HCT116 (cell line): Measurements from ENCODE around the gene PHKG2. TPM values are rescaled to one million over a fixed set of nuclear protein-coding genes. Genes with fewer than 3 reads are reported as not detected.

Source experiments
- ATAC-seq: fragments of 200-7000 bp; cut with Tn5 transposase; 2 replicates; pipeline ENCODE4 v1.9.1; 2020; ENCODE audit warnings: mild to moderate bottlenecking, moderate library complexity
- BruUV-seq: library from RNA; stranded (reverse); fragments of 400-500 nt; replicated peaks from 2 replicates; lab custom pipeline; 2021; lab: Mats Ljungman, UMichigan
- CTCF ChIA-PET: fragments of 300-600 bp; sonication (Branson Sonifier 250); formaldehyde crosslinking; loops from one replicate; lab custom pipeline; 2021; ENCODE audit warnings: antibody characterized with exemption; lab: Charles Lee
- POLR2A ChIA-PET: fragments of 300-600, 350-600 bp; sonication (Branson Sonifier 250); formaldehyde crosslinking; loops from one replicate; lab custom pipeline; 2021; ENCODE audit warnings: antibody characterized with exemption; lab: Charles Lee
- RAD21 ChIA-PET, 2 experiments: fragments of 300-600 bp; sonication (Branson Sonifier 250); formaldehyde crosslinking; loops; one replicate each; lab custom pipeline; 2023; ENCODE audit warnings: low total read pairs in 2 of 2; ENCODE audit not compliant: uncharacterized antibody in 2 of 2, unreplicated experiment in 2 of 2, low non-redundant PET in 1 of 2; lab: Charles Lee
- DNase-seq: peaks from one replicate; pipeline ENCODE4 v3.0.0-alpha.2; 2010; ENCODE audit warnings: low read depth, low spot score
- H2AFZ ChIP-seq: fragments of 200-600 bp; shearing (Covaris generic), sonication (generic); 2 replicates; pipeline ENCODE4 v1.6.1; 2017; ENCODE audit warnings: low read depth, mixed run types, mixed read lengths, antibody characterized with exemption, low read length; ENCODE audit not compliant: poor library complexity, severe bottlenecking
- H3K27ac ChIP-seq: 2 replicates; pipeline ENCODE4 v1.5.1; 2012; ENCODE audit warnings: low read depth, low read length
- H3K27me3 ChIP-seq: fragments of 200-600 bp; sonication (generic); 2 replicates; pipeline ENCODE4 v1.6.1; 2016; ENCODE audit warnings: mixed run types, low read length, mixed read lengths; ENCODE audit not compliant: insufficient read depth
- H3K36me3 ChIP-seq, 2 experiments: fragments of 200-500 bp in 1 of 2; fragments of 200-600 bp in 1 of 2; sonication (Bioruptor generic) in 1 of 2; sonication (generic) in 1 of 2; 2 replicates each; pipeline versions ENCODE4 v1.5.1 to v1.6.1; 2014 to 2016; ENCODE audit warnings: low read length in 2 of 2, inconsistent platforms in 1 of 2, mixed read lengths in 1 of 2, mixed run types in 1 of 2; ENCODE audit not compliant: insufficient read depth in 2 of 2, control insufficient read depth in 1 of 2
- H3K4me1 ChIP-seq, 2 experiments: fragments of 200-600 bp in 1 of 2; sonication (generic) in 1 of 2; 2 replicates each; pipeline versions ENCODE4 v1.5.1 to v1.6.1; 2012 to 2017; ENCODE audit warnings: low read length in 2 of 2, inconsistent platforms in 1 of 2, mild to moderate bottlenecking in 1 of 2, mixed read lengths in 1 of 2, mixed run types in 1 of 2, moderate library complexity in 1 of 2; ENCODE audit not compliant: insufficient read depth in 2 of 2, control insufficient read depth in 1 of 2
- H3K4me2 ChIP-seq: fragments of 200-600 bp; sonication (generic); 2 replicates; pipeline ENCODE4 v1.6.1; 2017; ENCODE audit warnings: mixed run types, low read length, mixed read lengths
- H3K4me3 ChIP-seq, 2 experiments: fragments of 200-600 bp in 1 of 2; sonication (generic) in 1 of 2; replicated peaks in 1 of 2; 2 replicates each; pipeline ENCODE4 v1.5.1; 2011 to 2016; ENCODE audit warnings: low read length in 2 of 2, control low read depth in 1 of 2, low read depth in 1 of 2, mild to moderate bottlenecking in 1 of 2, mixed read lengths in 1 of 2, mixed run types in 1 of 2
- H3K79me2 ChIP-seq: fragments of 200-600 bp; sonication (generic); 2 replicates; pipeline ENCODE4 v1.6.1; 2017; ENCODE audit warnings: mild to moderate bottlenecking, mixed run types, low read length, moderate library complexity, mixed read lengths; ENCODE audit not compliant: insufficient read depth
- H3K9ac ChIP-seq: fragments of 200-600 bp; sonication (generic); 2 replicates; pipeline ENCODE4 v1.6.1; 2016; ENCODE audit warnings: low read length, mixed read lengths
- H3K9me2 ChIP-seq: fragments of 200-600 bp; sonication (generic), shearing (Covaris generic); 2 replicates; pipeline ENCODE4 v1.6.1; 2017; ENCODE audit warnings: mixed run types, mild to moderate bottlenecking, moderate library complexity; ENCODE audit not compliant: insufficient read depth
- H3K9me3 ChIP-seq, 2 experiments: fragments of 200-500 bp in 1 of 2; fragments of 200-600 bp in 1 of 2; sonication (Bioruptor generic) in 1 of 2; sonication (generic) in 1 of 2; 2 replicates each; pipeline ENCODE4 v1.6.1; 2014 to 2017; ENCODE audit warnings: low read length in 2 of 2, mixed read lengths in 2 of 2, inconsistent platforms in 1 of 2, low read depth in 1 of 2, mild to moderate bottlenecking in 1 of 2, mixed run types in 1 of 2, moderate library complexity in 1 of 2; ENCODE audit not compliant: control insufficient read depth in 1 of 2, insufficient read depth in 1 of 2
- H4K20me1 ChIP-seq: fragments of 200-600 bp; sonication (generic), shearing (Covaris generic); 2 replicates; pipeline ENCODE4 v1.6.1; 2017; ENCODE audit warnings: mixed run types, mild to moderate bottlenecking, moderate library complexity; ENCODE audit not compliant: insufficient read depth
- ELF1 ChIP-seq: IDR thresholded peaks from 2 replicates; pipeline ENCODE4 v1.6.1; 2012; ENCODE audit warnings: low read depth, borderline replicate concordance
- EZH2phosphoT487 ChIP-seq: fragments of 200-600 bp; IDR thresholded peaks from 2 replicates; pipeline ENCODE4 v1.6.1; 2018; ENCODE audit warnings: antibody characterized with exemption, borderline replicate concordance
- POLR2AphosphoS5 ChIP-seq: IDR thresholded peaks from 2 replicates; pipeline ENCODE4 v1.6.1; 2011; ENCODE audit warnings: mild to moderate bottlenecking, low read depth, low read length, moderate library complexity
- RAD21 ChIP-seq: IDR thresholded peaks from 2 replicates; pipeline ENCODE4 v1.6.1; 2012; ENCODE audit warnings: low read depth, mild to moderate bottlenecking
- SIN3A ChIP-seq: IDR thresholded peaks from 2 replicates; pipeline ENCODE4 v1.6.1; 2012; ENCODE audit warnings: low read depth
- TCF7L2 ChIP-seq: IDR thresholded peaks from 2 replicates; pipeline ENCODE4 v1.7.0; 2011; ENCODE audit warnings: borderline replicate concordance, inconsistent platforms; ENCODE audit not compliant: insufficient read depth, insufficient read length; ENCODE audit errors: extremely low read depth
- intact Hi-C: fragments of 100-400 bp; cut with micrococcal nuclease; formaldehyde crosslinking; loops from 2 replicates; pipeline ENCODE4 v1.10.0; 2022
- total RNA-seq: library from RNA; stranded (reverse); gene quantifications from one replicate; pipeline ENCODE4 v1.2.1, GENCODE V29; 2021; ENCODE audit not compliant: unreplicated experiment
- TF ChIP-seq, protein P1 (sequence below), 3 experiments: fragments of 200-600 bp in 1 of 3; sonication (generic) in 1 of 3; IDR thresholded peaks in 2 of 3; conservative IDR thresholded peaks in 1 of 3; 2 replicates each; pipeline ENCODE4 v1.5.1; 2012 to 2017; ENCODE audit warnings: low read depth in 2 of 3, low read length in 2 of 3, antibody characterized with exemption in 1 of 3, borderline replicate concordance in 1 of 3, control low read depth in 1 of 3, mild to moderate bottlenecking in 1 of 3, mixed read lengths in 1 of 3, mixed run types in 1 of 3, moderate library complexity in 1 of 3; ENCODE audit not compliant: insufficient read depth in 1 of 3

The PHKG2 gene
- total RNA-seq, 1 experiment from 2014 or later: 32.6 TPM

DNA sequence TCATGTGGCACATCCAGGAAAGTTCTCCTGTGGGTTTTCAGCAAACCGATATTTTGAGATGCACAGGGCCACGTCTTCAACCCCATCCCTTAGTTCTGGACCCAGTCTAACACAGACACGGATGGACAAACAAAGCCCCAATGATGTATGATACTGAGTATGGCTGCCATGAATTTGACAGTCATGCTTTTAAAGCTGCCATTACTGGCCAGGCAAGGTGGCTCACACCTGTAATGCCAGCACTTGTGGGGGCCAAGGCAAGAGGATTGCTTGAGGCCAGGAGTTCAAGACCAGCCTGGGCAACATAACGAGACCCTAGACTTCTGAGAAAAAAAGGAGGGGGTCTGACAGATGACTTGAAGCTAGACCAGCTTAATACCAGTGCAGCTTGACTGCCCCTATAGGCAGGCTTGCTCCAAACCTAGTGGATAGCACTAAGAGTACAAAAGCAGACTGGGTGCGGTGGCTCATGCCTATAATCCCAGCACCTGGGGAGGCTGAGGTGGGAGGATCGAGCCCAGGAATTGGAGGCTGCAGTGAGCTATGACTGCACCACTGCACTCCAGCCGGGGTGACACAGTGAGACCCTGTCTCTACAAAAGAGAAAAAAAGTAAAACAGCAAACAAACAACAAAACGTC is 49.6 kb downstream of the PHKG2 start:
- POLR2A ChIA-PET: no interaction called here
- no TSS peak for BruUV-seq
- TF ChIP-seq, protein P1, sequence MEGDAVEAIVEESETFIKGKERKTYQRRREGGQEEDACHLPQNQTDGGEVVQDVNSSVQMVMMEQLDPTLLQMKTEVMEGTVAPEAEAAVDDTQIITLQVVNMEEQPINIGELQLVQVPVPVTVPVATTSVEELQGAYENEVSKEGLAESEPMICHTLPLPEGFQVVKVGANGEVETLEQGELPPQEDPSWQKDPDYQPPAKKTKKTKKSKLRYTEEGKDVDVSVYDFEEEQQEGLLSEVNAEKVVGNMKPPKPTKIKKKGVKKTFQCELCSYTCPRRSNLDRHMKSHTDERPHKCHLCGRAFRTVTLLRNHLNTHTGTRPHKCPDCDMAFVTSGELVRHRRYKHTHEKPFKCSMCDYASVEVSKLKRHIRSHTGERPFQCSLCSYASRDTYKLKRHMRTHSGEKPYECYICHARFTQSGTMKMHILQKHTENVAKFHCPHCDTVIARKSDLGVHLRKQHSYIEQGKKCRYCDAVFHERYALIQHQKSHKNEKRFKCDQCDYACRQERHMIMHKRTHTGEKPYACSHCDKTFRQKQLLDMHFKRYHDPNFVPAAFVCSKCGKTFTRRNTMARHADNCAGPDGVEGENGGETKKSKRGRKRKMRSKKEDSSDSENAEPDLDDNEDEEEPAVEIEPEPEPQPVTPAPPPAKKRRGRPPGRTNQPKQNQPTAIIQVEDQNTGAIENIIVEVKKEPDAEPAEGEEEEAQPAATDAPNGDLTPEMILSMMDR (IDR thresholded peaks at IDR 0.05 in 2 of 3, conservative IDR thresholded peaks at IDR 0.05 in 1 of 3; ENCODE audit: borderline replicate concordance in 1 of 3, insufficient read depth in 1 of 3, low read depth in 2 of 3, low read length in 2 of 3): peak in 2 of 3 experiments; percentile 40 to 41; a peak in 4 of 6 replicates
- TF ChIP-seq SIN3A (no peak), EZH2phosphoT487 (no peak), ELF1 (no peak), POLR2AphosphoS5 (no peak), RAD21 (peak; percentile 20; the same call in 1 of the 2 replicates), TCF7L2 (no peak)
- TF ChIP-seq, all 23 proteins: peak for 2

More for the DNA sequence above, 49.6 kb downstream of the PHKG2 start:
- Histone ChIP-seq H3K27me3 (no peaks in the 10 kb centered on the region), H3K27ac (no peak overlapping the region), H4K20me1 (no peaks in the 10 kb centered on the region), H3K9ac (no peak overlapping the region), H3K36me3 (no peaks in the 10 kb centered on the region), H3K4me1 (no peaks in the 10 kb centered on the region), H3K4me3 (no peak overlapping the region), H3K9me3 (no peaks in the 10 kb centered on the region), H3K4me2 (no peak overlapping the region), H3K79me2 (no peaks in the 10 kb centered on the region), H3K9me2 (no peaks in the 10 kb centered on the region), H2AFZ (no peak overlapping the region)
- ATAC-seq (peak; percentile 93), DNase-seq (no peak)
- intact Hi-C loops: no loop called here
- ChIA-PET CTCF (interaction anchor here (0.6 to 1.3 kb wide), 4 partner anchors 8 to 272 kb away, joined by 3 to 7 read pairs (median 3); no protein-coding TSS in a partner anchor), RAD21 (interaction anchor here in 1 of 2 experiments (0.6 kb wide), 1 partner anchor 160 kb away, joined by 3 read pairs; no protein-coding TSS in a partner anchor)

Other genes starting within 250 kb of the PHKG2 start
- 48.8 TPM for gene ZNF768, start 221.9 kb upstream of the PHKG2 start, total RNA-seq
- 2.1 TPM for gene ZNF747, start 213.6 kb upstream of the PHKG2 start, total RNA-seq
- 9.1 TPM for gene ZNF764, start 190.1 kb upstream of the PHKG2 start, total RNA-seq
- 3.6 TPM for gene ZNF688, start 176.7 kb upstream of the PHKG2 start, total RNA-seq
- gene ZNF785, start 162.7 kb upstream of the PHKG2 start, total RNA-seq: 0.15 TPM
- 10.3 TPM for gene ZNF689, start 138.0 kb upstream of the PHKG2 start, total RNA-seq
- 56.2 TPM for gene PRR14, start 97.5 kb upstream of the PHKG2 start, total RNA-seq
- gene FBRS, start 90.0 kb upstream of the PHKG2 start, total RNA-seq: 65.3 TPM
- gene SRCAP, start 49.3 kb upstream of the PHKG2 start, total RNA-seq: 59.6 TPM
- gene CFAP119, start 13.6 kb downstream of the PHKG2 start, total RNA-seq: 12.6 TPM
- 90.3 TPM for gene RNF40, start 13.9 kb downstream of the PHKG2 start, total RNA-seq
- gene ZNF629, start 38.8 kb downstream of the PHKG2 start, total RNA-seq: 18.4 TPM
- gene BCL7C, start 145.7 kb downstream of the PHKG2 start, total RNA-seq: 44.9 TPM
- 1.4 TPM for gene CTF1, start 148.2 kb downstream of the PHKG2 start, total RNA-seq
- 45.2 TPM for gene FBXL19, start 175.1 kb downstream of the PHKG2 start, total RNA-seq
- 9.0 TPM for gene ORAI3, start 200.6 kb downstream of the PHKG2 start, total RNA-seq
- 26.9 TPM for gene SETD1A, start 209.3 kb downstream of the PHKG2 start, total RNA-seq
- gene HSD3B7, start 236.8 kb downstream of the PHKG2 start, total RNA-seq: 8.6 TPM